ENCODE data around the gene SPTA1. TPM values are rescaled to one million over a fixed set of nuclear protein-coding genes. Genes with fewer than 3 reads are reported as not detected.

SPTA1 gene
- total RNA-seq, 2 experiments from 2014 or later = not detected

DNA sequence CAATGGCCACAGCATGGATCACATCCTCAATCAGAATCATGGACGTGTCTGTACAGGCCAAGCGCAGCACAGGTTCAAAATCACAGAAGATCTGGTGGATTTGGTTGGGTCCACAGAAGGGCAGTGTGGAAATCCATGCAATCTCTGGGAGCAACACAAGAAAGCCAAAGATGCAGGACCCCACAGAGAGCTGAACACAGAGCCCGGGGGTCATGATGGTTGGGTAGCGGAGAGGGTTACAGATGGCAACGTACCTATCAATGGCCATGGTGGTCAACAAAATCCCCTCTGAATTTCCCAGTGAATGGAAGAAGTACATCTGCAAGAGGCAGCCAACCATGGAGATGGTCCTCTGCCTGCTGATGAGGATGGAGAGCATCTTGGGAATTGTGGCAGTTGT, 37.9 kb upstream of the SPTA1 start:
- no peaks in the 10 kb centered on the region for H3K9me3 Mint-ChIP-seq
- Histone ChIP-seq H3K27ac (ENCODE audit: low read depth in 1 of 2, low read length in 2 of 2) (no peak overlapping the region), H3K4me3 (ENCODE audit: low read length) (no peak overlapping the region), H3K27me3 (ENCODE audit: control insufficient read depth in 1 of 2, insufficient read depth in 2 of 2, low read length in 2 of 2) (peaks cover 0 to 4% of the 10 kb centered on the region in 2 experiments), H3K4me1 (ENCODE audit: insufficient read depth, low read length) (no peaks in the 10 kb centered on the region), H3K36me3 (ENCODE audit: insufficient read depth, low read length) (no peaks in the 10 kb centered on the region), H3K9me3 (ENCODE audit: control insufficient read depth in 1 of 2, insufficient read depth in 1 of 2, low read length in 2 of 2) (no peaks in the 10 kb centered on the region)
- H3K27me3 Mint-ChIP-seq = peaks cover 33% of the 10 kb centered on the region
- ChIA-PET CTCF (no interaction called here), POLR2A (no interaction called here)
- no peaks in the 10 kb centered on the region for H3K4me1 Mint-ChIP-seq (ENCODE audit: low read depth)
- H3K4me3 Mint-ChIP-seq = no peak overlapping the region
- DNase-seq = no peak
- intact Hi-C loops (cut with DNase I, micrococcal nuclease) = no loop called here
- no peaks in the 10 kb centered on the region for H3K36me3 Mint-ChIP-seq (ENCODE audit: low read depth)
- no peak overlapping the region for H3K27ac Mint-ChIP-seq
- TF ChIP-seq, protein P1, sequence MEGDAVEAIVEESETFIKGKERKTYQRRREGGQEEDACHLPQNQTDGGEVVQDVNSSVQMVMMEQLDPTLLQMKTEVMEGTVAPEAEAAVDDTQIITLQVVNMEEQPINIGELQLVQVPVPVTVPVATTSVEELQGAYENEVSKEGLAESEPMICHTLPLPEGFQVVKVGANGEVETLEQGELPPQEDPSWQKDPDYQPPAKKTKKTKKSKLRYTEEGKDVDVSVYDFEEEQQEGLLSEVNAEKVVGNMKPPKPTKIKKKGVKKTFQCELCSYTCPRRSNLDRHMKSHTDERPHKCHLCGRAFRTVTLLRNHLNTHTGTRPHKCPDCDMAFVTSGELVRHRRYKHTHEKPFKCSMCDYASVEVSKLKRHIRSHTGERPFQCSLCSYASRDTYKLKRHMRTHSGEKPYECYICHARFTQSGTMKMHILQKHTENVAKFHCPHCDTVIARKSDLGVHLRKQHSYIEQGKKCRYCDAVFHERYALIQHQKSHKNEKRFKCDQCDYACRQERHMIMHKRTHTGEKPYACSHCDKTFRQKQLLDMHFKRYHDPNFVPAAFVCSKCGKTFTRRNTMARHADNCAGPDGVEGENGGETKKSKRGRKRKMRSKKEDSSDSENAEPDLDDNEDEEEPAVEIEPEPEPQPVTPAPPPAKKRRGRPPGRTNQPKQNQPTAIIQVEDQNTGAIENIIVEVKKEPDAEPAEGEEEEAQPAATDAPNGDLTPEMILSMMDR (IDR thresholded peaks at IDR 0.05) = no peak
- no peak for ATAC-seq (ENCODE audit: poor library complexity)

DNA sequence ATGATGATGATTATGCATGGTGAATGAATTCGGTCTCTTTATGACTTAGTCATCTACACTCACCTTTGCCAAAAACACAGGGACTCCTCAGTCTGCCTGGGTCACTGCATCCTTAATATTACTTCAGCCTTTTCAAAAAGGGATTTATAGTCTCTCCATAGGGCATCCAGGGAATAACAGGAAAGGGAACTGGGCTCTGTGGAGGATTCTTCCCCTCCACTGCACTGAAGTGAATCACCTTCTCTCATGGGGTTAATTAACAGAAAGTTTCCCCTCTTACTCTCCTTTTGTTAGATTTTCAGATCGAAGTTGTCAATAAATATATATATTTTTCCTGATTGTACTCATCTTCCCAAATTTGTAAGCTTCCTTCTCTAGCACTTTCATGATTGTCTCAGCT, 34.1 kb upstream of the SPTA1 start, which contains the start of gene OR6K3:
OR6K3 (minus strand) TSS at position 101 of the 400 bp plus-strand sequence. CDS start 2,605 bp downstream, outside the sequence.
- Mint-ChIP-seq H3K27me3 (peaks cover 40% of the 10 kb centered on the region), H3K36me3 (ENCODE audit: low read depth) (no peaks in the 10 kb centered on the region), H3K4me1 (ENCODE audit: low read depth) (no peaks in the 10 kb centered on the region), H3K4me3 (no peak within 1 kb of the TSS), H3K27ac (no peak within 1 kb of the TSS), H3K9me3 (no peaks in the 10 kb centered on the region)
- ChIA-PET POLR2A (no interaction called here), CTCF (no interaction called here)
- Histone ChIP-seq H3K4me1 (ENCODE audit: insufficient read depth, low read length) (no peaks in the 10 kb centered on the region), H3K4me3 (ENCODE audit: low read length) (no peak within 1 kb of the TSS), H3K9me3 (ENCODE audit: control insufficient read depth in 1 of 2, insufficient read depth in 1 of 2, low read length in 2 of 2) (no peaks in the 10 kb centered on the region), H3K27ac (ENCODE audit: low read depth in 1 of 2, low read length in 2 of 2) (no peak within 1 kb of the TSS), H3K36me3 (ENCODE audit: insufficient read depth, low read length) (no peaks in the 10 kb centered on the region), H3K27me3 (ENCODE audit: control insufficient read depth in 1 of 2, insufficient read depth in 2 of 2, low read length in 2 of 2) (peaks cover 0 to 4% of the 10 kb centered on the region in 2 experiments)
- intact Hi-C loops (cut with DNase I, micrococcal nuclease) = no loop called here
- no peak for ATAC-seq (ENCODE audit: poor library complexity)
- no peak for DNase-seq
- TF ChIP-seq, protein P1 (IDR thresholded peaks at IDR 0.05) = no peak

DNA sequence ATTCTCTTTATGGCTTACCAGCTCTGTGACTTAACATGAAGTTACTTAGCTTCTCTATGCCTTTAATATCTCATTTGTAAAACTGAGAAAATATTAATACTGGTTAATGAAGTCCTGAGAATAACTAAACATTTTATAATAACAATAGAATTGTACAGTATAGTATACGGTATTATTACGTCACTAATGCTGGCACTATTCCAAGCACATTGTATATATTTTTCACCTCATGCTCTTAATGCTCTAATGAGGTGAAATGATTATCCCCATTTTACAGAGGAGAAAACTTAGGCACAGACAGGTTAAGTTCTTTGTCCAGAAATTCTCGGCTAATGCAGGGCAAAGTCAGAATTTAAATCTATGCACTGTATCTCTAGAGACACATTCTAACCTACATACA, 33.1 kb upstream of the SPTA1 start:
- ATAC-seq (ENCODE audit: poor library complexity) (no peak), DNase-seq (no peak)
- ChIA-PET POLR2A (no interaction called here), CTCF (no interaction called here)
- H3K4me1 ChIP-seq (ENCODE audit: insufficient read depth, low read length) = no peaks in the 10 kb centered on the region
- Mint-ChIP-seq H3K36me3 (ENCODE audit: low read depth) (no peaks in the 10 kb centered on the region), H3K4me1 (ENCODE audit: low read depth) (no peaks in the 10 kb centered on the region), H3K4me3 (no peak overlapping the region), H3K27me3 (peaks cover 38% of the 10 kb centered on the region), H3K27ac (no peak overlapping the region), H3K9me3 (no peaks in the 10 kb centered on the region)
- H3K4me3 ChIP-seq (ENCODE audit: low read length) = no peak overlapping the region
- peaks cover 3 to 4% of the 10 kb centered on the region in 2 experiments for H3K27me3 ChIP-seq (ENCODE audit: control insufficient read depth in 1 of 2, insufficient read depth in 2 of 2, low read length in 2 of 2)
- H3K27ac ChIP-seq (ENCODE audit: low read depth in 1 of 2, low read length in 2 of 2) = no peak overlapping the region
- intact Hi-C loops (cut with DNase I, micrococcal nuclease) = no loop called here
- no peaks in the 10 kb centered on the region for H3K9me3 ChIP-seq (ENCODE audit: control insufficient read depth in 1 of 2, insufficient read depth in 1 of 2, low read length in 2 of 2)
- H3K36me3 ChIP-seq (ENCODE audit: insufficient read depth, low read length) = no peaks in the 10 kb centered on the region
- TF ChIP-seq, protein P1 (IDR thresholded peaks at IDR 0.05) = no peak
